Upper lobe of left lung (tissue), 4 donors: ENCODE measurements around the gene ZNF385B.

ENCODE experiments used
- POLR2A ChIP-seq, 4 donors: fragments of 450-650 bp; IDR thresholded peaks; one replicate each; pipeline ENCODE4 v1.5.1; 2016 to 2017; ENCODE audit warnings: antibody characterized with exemption in 4 of 4, mild to moderate bottlenecking in 2 of 4
- TF ChIP-seq, protein P1 (sequence below), 6 experiments: fragments of 450-650 bp in 4 of 6; fragments of 200-600 bp in 2 of 6; sonication (generic) in 2 of 6; IDR thresholded peaks; one replicate each; pipeline ENCODE4 v1.5.1; 2016 to 2019; ENCODE audit warnings: antibody characterized with exemption in 6 of 6

GRCh38 chr2:179893616-179894015 is 32.2 kb upstream of the ZNF385B start:
- TF ChIP-seq, protein P1, sequence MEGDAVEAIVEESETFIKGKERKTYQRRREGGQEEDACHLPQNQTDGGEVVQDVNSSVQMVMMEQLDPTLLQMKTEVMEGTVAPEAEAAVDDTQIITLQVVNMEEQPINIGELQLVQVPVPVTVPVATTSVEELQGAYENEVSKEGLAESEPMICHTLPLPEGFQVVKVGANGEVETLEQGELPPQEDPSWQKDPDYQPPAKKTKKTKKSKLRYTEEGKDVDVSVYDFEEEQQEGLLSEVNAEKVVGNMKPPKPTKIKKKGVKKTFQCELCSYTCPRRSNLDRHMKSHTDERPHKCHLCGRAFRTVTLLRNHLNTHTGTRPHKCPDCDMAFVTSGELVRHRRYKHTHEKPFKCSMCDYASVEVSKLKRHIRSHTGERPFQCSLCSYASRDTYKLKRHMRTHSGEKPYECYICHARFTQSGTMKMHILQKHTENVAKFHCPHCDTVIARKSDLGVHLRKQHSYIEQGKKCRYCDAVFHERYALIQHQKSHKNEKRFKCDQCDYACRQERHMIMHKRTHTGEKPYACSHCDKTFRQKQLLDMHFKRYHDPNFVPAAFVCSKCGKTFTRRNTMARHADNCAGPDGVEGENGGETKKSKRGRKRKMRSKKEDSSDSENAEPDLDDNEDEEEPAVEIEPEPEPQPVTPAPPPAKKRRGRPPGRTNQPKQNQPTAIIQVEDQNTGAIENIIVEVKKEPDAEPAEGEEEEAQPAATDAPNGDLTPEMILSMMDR (IDR thresholded peaks at IDR 0.05): no peak
- TF ChIP-seq POLR2A (IDR thresholded peaks at IDR 0.05): no peak
